HG03103 (cell line): ENCODE results near the gene SNX10.

ENCODE experiments used
- ATAC-seq: cut with Tn5 transposase; IDR thresholded peaks from one replicate; pipeline ENCODE4 v1.9.1; 2021; ENCODE audit warnings: low read depth; ENCODE audit not compliant: unreplicated experiment

The SNX10 gene

GRCh38 chr7:26295586-26295985 is 3.9 kb downstream of the SNX10 start:
- ATAC-seq: no peak

- ATAC-seq: no peak
Measured at GRCh38 chr7:26298472-26299058, 6.9 kb downstream of the SNX10 start.

- no peak for ATAC-seq
Measured at GRCh38 chr7:26305090-26305868, 13.6 kb downstream of the SNX10 start.

- ATAC-seq: no peak
Measured at GRCh38 chr7:26305869-26306665, 14.4 kb downstream of the SNX10 start.

GRCh38 chr7:26306790-26307189 is 15.1 kb downstream of the SNX10 start:
- no peak for ATAC-seq

- ATAC-seq: no peak
Measured at GRCh38 chr7:26307226-26307625, 15.6 kb downstream of the SNX10 start.

GRCh38 chr7:26307791-26308190 is 16.1 kb downstream of the SNX10 start:
- ATAC-seq: no peak

GRCh38 chr7:26308551-26308950 is 16.9 kb downstream of the SNX10 start:
- no peak for ATAC-seq

GRCh38 chr7:26309089-26309488 is 17.4 kb downstream of the SNX10 start:
- ATAC-seq: no peak

GRCh38 chr7:26311798-26312197 is 20.1 kb downstream of the SNX10 start:
- ATAC-seq: no peak

- no peak for ATAC-seq
Measured at GRCh38 chr7:26317211-26317610, 25.5 kb downstream of the SNX10 start.

GRCh38 chr7:26318921-26319320 is 27.3 kb downstream of the SNX10 start:
- no peak for ATAC-seq

- no peak for ATAC-seq
Measured at GRCh38 chr7:26319636-26320035, 28.0 kb downstream of the SNX10 start.

GRCh38 chr7:26320878-26321277 is 29.2 kb downstream of the SNX10 start:
- no peak for ATAC-seq

- no peak for ATAC-seq
Measured at GRCh38 chr7:26321435-26321834, 29.8 kb downstream of the SNX10 start.

- ATAC-seq: no peak
Measured at GRCh38 chr7:26326211-26326610, 34.5 kb downstream of the SNX10 start.

- ATAC-seq: no peak
Measured at GRCh38 chr7:26328498-26329390, 37.1 kb downstream of the SNX10 start.

GRCh38 chr7:26329520-26330255 is 38.0 kb downstream of the SNX10 start:
- no peak for ATAC-seq

- ATAC-seq: no peak
Measured at GRCh38 chr7:26331113-26331512, 39.5 kb downstream of the SNX10 start.

- ATAC-seq: no peak
Measured at GRCh38 chr7:26331789-26332188, 40.1 kb downstream of the SNX10 start.
